Muscle of back (tissue), 11 donors: ENCODE results near the gene ZEB2. TPM values are rescaled to one million over a fixed set of nuclear protein-coding genes. Genes with fewer than 3 reads are reported as not detected.
A peak's percentile ranks its signal among the peaks of the same experiment; 100 is the strongest.

ENCODE experiments used
- DNase-seq, 3 donors: peaks; one replicate each; pipeline versions ENCODE4 v3.0.0 to v3.0.0-alpha.2; 2013
- polyA plus RNA-seq, 10 donors: library from polyadenylated mRNA; unstranded; fragments of 120-200 nt; gene quantifications; one replicate each; pipeline ENCODE4 v1.2.1, GENCODE V29; 2013; ENCODE audit not compliant: insufficient read length in 10 of 10

Gene ZEB2
- polyA plus RNA-seq, 10 donors = 88.5 to 143 (median 117) TPM

- no peak for DNase-seq
Measured at GRCh38 chr2:144429396-144430112, 90.4 kb downstream of the ZEB2 start.

GRCh38 chr2:144426981-144427479 lies 92.9 kb downstream of the ZEB2 start:
- peak in 2 of 3 donors; percentile 29 to 37 for DNase-seq

GRCh38 chr2:144426355-144426754 lies 93.6 kb downstream of the ZEB2 start:
- DNase-seq = no peak

GRCh38 chr2:144424559-144425240 lies 95.2 kb downstream of the ZEB2 start:
- DNase-seq = no peak

DNA sequence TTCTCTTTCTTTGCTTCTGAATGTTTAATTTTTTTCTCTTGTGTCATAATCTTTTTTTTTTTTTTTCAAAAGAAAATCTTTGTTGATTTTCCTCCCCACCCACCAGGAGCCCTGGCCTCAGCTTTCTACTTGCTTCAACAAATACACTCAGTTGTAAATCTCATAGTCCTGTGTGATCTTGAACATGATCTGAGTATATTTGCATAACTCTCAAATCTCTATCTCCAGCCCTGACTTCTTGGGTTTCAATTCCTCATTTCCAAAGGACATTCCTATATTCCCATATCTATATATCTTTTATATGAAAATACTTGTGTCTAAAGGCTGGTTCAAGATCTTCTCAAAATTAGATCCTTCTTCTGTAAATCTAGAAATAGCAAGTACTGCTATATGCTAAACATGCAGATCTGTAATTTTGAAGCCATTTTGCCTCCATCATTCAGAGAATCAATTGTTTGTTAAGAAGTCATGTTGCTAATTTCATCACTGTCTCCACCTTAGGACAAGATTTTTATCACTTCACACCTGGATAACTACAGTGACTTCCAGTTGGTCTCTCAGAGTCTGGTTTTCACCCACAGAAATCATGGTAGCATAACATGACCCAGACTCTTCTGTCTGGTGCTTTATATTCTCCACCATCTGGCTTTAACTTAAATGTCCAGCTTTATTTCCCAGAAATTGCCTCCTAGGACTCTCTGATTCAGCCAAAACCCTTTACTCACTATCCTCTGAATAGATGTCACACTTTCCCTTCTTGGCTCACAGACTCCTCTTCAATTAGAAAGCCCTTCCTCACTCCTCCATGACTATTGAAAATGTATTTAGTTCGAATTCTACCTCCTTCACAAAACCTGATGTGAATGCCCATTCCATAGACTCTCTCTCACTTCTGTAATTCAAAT lies 98.1 kb downstream of the ZEB2 start:
- no peak for DNase-seq

DNA sequence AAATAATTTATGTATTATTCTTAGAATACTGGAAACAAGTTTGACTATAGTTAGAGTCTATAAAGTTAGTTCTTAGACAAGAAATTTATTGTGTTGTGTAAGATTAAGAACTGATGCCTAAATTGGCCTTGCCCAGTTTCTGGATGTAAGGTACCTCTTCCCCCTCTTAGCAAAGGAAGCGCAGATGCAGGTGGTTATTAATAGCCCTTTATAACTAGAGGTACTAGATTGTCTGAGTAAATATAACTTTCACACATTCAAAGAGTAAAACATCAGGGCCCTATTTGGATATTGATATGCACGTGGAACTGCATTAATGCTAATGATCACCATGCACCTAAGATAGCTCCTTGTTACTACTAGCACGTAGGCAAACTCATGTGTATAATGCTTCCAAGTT lies 100.7 kb downstream of the ZEB2 start:
- no peak for DNase-seq

DNA sequence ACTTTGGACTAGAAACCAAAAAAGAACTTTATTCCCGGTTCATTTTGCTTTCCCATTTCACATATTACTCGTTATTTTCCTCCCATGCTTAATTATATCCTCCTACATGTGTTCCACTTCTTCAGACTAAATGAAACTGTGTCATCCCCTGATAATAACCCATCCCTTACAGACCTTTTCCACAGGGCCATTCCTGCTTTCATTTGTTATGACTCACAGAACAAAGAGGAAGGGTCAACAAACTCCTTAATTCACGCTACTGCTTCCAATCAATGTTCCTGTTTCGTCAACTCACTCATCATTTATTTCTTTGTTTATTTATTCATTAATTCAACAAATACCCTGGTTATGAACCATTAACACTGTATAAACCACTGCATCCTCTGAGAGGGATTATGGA lies 104.5 kb downstream of the ZEB2 start:
- no peak for DNase-seq

GRCh38 chr2:144414324-144414845 lies 105.5 kb downstream of the ZEB2 start:
- peak in 1 of 3 donors; percentile 80 for DNase-seq

GRCh38 chr2:144412709-144413108 lies 107.2 kb downstream of the ZEB2 start:
- DNase-seq = no peak

DNA sequence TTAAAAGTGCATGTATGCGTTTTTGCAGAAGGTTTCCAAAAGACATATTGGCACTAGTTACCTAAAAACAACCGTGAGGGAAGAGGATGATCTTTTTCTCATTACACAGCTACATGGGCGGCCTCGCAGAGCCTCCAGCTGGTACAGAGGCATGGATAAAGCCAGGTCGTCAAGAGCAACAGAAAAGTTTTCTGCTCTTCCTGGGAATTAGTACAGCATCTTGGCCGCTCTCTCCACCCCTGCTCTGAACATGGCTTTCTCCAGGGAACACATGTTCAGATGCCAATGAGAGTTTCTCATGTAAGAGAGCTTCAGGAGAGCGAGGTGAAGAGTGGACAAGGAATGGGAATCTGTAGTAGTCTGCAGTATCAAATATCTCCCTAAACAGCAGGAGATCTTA lies 108.4 kb downstream of the ZEB2 start:
- DNase-seq = peak in 1 of 3 donors; percentile 52

- DNase-seq = no peak
Measured at GRCh38 chr2:144409241-144409640, 110.7 kb downstream of the ZEB2 start.

DNA sequence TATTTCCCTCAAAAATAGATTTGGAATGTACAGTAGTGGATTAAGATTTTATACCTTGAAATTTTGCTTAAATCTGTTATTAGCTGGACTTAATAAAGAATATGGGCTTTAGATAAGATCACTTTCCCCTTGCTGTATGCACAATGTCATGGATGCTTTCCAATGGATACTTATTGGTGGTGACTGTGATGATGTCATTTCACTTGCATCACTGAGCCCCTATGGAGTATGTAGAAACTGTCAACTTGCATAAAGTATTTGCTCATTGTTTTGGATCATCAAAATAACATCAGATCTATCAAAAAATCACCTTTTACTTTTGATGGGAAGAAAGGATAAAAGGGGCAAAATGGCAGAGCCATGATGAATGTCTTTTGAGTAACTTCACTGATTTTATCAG lies 112.7 kb downstream of the ZEB2 start:
- DNase-seq = no peak

DNA sequence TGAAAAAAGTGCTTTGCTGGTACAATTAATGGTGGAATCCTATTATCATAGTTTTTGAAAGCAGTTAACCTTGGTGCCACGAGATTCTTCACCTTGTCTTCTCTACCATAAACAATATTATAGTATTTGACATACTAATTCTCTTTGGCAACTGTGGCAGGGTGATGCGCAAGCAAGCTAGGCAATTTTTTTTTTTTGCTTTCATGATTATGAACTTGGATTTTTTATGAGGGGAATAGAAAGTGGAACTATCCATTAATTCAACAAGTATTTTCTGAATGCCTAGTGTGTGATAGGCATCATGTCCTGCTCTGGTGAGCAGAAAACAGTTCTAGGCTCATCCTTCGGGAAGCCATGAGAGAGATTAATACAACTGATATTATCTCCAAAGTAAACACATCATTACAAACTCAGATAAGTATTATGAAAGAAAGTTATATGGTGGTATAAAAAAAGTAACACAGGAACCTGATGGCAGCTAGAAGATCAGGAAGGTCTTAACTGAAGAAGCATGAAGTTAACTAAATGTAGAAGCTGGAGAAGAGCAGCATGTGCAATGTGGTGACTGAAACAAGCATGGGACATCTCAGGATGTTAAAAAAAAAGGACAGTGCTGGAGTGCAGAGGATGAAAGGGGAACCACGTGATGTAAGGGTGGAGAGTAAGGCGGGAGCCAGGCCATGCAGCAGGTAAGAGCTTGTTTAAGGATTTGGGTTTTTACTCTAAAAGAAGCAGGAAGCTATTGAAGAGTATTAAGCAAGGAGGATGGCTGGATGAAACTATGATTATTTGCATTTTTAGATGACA lies 113.7 kb downstream of the ZEB2 start:
- no peak for DNase-seq

DNA sequence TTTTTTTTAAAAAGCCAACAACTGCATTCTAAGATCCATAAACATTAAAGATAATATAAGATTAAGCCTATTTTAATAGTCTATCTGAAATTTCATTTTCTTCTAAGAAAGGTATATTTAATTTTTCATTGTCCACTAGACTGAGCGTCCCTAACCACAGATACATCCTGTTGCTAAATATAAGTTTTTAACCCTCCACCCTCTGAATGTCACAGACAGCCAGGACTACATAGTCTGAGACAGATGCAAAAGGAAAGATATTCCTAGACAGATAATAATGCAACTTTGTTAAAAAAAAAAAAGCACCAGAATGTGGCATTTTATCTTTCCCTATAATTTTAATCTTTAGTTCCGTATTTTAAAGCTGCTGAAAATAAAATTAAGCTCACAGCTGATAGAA lies 114.6 kb downstream of the ZEB2 start:
- no peak for DNase-seq

- peak; percentile 38 to 70 (median 66) for DNase-seq
Measured at GRCh38 chr2:144404586-144405314, 115.2 kb downstream of the ZEB2 start.

- peak; percentile 69 to 83 (median 80) for DNase-seq
Measured at GRCh38 chr2:144403933-144404332, 116.0 kb downstream of the ZEB2 start.

GRCh38 chr2:144402251-144402650 lies 117.7 kb downstream of the ZEB2 start:
- DNase-seq = peak; percentile 67 to 82 (median 71)

DNA sequence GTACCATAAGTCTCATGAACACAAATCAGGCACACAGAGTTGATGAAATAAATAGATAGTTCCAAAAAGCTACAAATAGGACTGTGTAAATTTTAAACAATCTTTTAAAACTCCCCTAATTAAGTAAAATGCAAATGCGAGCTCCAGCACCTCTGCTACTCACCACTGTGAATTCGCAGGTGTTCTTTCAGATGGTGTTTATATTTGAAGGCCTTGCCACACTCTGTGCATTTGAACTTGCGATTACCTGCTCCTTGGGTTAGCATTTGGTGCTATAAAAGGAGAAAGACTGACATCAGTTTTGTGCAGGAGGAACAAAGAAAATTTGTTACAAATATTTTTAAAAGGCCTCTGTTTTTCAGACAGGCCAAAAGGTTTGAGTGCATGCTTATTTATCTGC lies 118.9 kb downstream of the ZEB2 start:
- DNase-seq = no peak

GRCh38 chr2:144396318-144396717 lies 123.6 kb downstream of the ZEB2 start:
- DNase-seq = no peak

DNA sequence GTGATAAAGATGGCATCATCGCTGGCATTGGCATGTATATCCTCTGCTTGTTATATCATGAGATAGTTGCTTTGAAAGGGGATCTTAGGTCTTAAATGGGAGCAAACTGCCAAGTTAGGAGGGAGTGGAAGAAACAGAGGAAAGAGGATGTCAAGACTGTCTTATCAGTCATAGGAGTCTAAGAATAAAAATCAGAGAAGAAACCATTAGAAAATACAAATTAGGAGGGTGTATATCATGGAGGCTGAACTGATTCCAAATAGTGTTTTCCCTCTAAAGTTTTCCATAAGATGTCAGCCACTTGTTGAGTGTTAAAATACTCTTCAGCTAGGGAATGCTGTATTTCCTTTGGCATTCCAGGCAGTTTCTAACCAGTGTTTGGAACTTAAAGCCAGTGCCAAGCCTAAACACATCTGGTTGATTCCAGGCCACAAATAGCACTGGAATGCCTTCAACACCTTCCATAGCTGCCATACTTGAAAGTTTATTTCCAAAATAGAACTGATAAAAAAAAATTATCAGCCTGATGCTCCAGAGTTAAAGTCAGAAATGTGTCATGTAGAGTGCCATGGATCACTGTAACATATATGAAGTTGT lies 129.4 kb downstream of the ZEB2 start:
- DNase-seq = no peak
